Common myeloid progenitor, CD34-positive (primary cell): ENCODE measurements around the gene FNDC10.
"Not testable (repeated sequence)": the region's sequence is repeated elsewhere in the genome, so short reads cannot be mapped to it uniquely, and the experiment has no call there.

ENCODE experiments used
- CTCF ChIA-PET: fragments of 350-600 bp; sonication (Branson Sonifier 250); formaldehyde crosslinking; loops from one replicate; lab custom pipeline; 2021; ENCODE audit warnings: antibody characterized with exemption; lab: Charles Lee
- POLR2A ChIA-PET: fragments of 350-600 bp; sonication (Branson Sonifier 250); formaldehyde crosslinking; loops from one replicate; lab custom pipeline; 2021; ENCODE audit warnings: antibody characterized with exemption; lab: Charles Lee
- DNase-seq, 3 donors: peaks; one replicate each; pipeline versions ENCODE4 v3.0.0 to v3.0.0-alpha.2; 2013
- H3K27ac ChIP-seq, 2 experiments: 1 replicate in 1 of 2; 2 replicates in 1 of 2; pipeline ENCODE4 v1.7.0; 2013; ENCODE audit warnings: inconsistent platforms in 2 of 2, low read length in 2 of 2, mild to moderate bottlenecking in 2 of 2, low read depth in 1 of 2, moderate library complexity in 1 of 2; ENCODE audit not compliant: severe bottlenecking in 2 of 2, insufficient read depth in 1 of 2, poor library complexity in 1 of 2
- H3K27me3 ChIP-seq, 5 experiments: replicated peaks in 2 of 5; 1 replicate in 3 of 5; 2 replicates in 2 of 5; pipeline versions ENCODE4 v1.6.1 to v1.7.0; 2013; ENCODE audit warnings: low read length in 4 of 5, mild to moderate bottlenecking in 2 of 5, moderate library complexity in 2 of 5, inconsistent platforms in 1 of 5; ENCODE audit not compliant: insufficient read depth in 5 of 5, control insufficient read depth in 4 of 5
- H3K36me3 ChIP-seq, 4 experiments: 1 replicate in 2 of 4; 2 replicates in 2 of 4; pipeline versions ENCODE4 v1.6.1 to v1.7.0; 2013; ENCODE audit warnings: low read length in 3 of 4, control low read depth in 1 of 4, mild to moderate bottlenecking in 1 of 4; ENCODE audit not compliant: control insufficient read depth in 4 of 4, insufficient read depth in 4 of 4
- H3K4me1 ChIP-seq, 4 experiments: 1 replicate in 3 of 4; 2 replicates in 1 of 4; pipeline versions ENCODE4 v1.6.1 to v1.7.1; 2013; ENCODE audit warnings: low read length in 3 of 4, mild to moderate bottlenecking in 3 of 4, control low read depth in 1 of 4, inconsistent platforms in 1 of 4, moderate library complexity in 1 of 4; ENCODE audit not compliant: control insufficient read depth in 4 of 4, insufficient read depth in 4 of 4; ENCODE audit errors: control extremely low read depth in 1 of 4
- H3K4me3 ChIP-seq, 7 experiments: 1 replicate in 4 of 7; 2 replicates in 3 of 7; pipeline versions ENCODE4 v1.5.1 to v1.7.0; 2013; ENCODE audit warnings: mild to moderate bottlenecking in 7 of 7, low read length in 6 of 7, moderate library complexity in 6 of 7, inconsistent platforms in 2 of 7, low read depth in 2 of 7, control low read depth in 1 of 7; ENCODE audit not compliant: insufficient read depth in 4 of 7, control insufficient read depth in 1 of 7; ENCODE audit errors: extremely low read depth in 1 of 7
- H3K9me3 ChIP-seq, 5 experiments: 1 replicate in 4 of 5; 2 replicates in 1 of 5; pipeline versions ENCODE4 v1.6.1 to v1.7.1; 2013; ENCODE audit warnings: low read length in 4 of 5, mild to moderate bottlenecking in 2 of 5, inconsistent platforms in 1 of 5, low read depth in 1 of 5, moderate library complexity in 1 of 5; ENCODE audit not compliant: control insufficient read depth in 4 of 5, insufficient read depth in 2 of 5; ENCODE audit errors: control extremely low read depth in 1 of 5
- WGBS: methylation state at CpG from one replicate; pipeline ENCODE4 v1.1.5; 2013; ENCODE audit not compliant: insufficient coverage; 5-methylcytosine and 5-hydroxymethylcytosine counted together

FNDC10 gene

DNA sequence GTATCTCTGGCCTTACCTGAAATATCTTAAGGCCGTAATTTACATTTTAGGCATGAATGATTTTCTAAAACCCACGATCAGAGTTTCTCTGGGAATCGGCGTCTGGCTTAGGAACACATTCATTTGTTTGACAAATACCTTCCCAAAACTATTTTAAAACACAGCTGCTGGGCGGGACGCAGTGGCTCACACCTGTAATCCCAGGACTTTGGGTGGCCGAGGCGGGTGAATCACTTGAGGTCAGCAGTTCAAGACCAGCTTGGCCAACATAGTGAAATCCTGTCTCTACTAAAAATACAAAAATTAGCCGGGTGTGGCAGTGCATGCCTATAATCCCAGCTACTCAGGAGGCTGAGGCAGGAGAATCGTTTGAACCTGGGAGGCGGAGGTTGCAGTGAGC, 43.0 kb downstream of the FNDC10 start:
- H3K9me3 ChIP-seq, H3K4me3 ChIP-seq, H3K27ac ChIP-seq, POLR2A ChIA-PET, H3K4me1 ChIP-seq, H3K27me3 ChIP-seq, DNase-seq: not testable (repeated sequence)
- CTCF ChIA-PET, result interaction anchor here (0.8 to 1.7 kb wide), 4 partner anchors 9 to 15 kb away, joined by 3 to 8 read pairs (median 4); no protein-coding TSS in a partner anchor
- 96% methylated on average over 7 of the region's 11 CpGs for WGBS
- H3K36me3 ChIP-seq, result peaks cover 0 to 52% (median 21%) of the 10 kb centered on the region in 4 experiments

DNA sequence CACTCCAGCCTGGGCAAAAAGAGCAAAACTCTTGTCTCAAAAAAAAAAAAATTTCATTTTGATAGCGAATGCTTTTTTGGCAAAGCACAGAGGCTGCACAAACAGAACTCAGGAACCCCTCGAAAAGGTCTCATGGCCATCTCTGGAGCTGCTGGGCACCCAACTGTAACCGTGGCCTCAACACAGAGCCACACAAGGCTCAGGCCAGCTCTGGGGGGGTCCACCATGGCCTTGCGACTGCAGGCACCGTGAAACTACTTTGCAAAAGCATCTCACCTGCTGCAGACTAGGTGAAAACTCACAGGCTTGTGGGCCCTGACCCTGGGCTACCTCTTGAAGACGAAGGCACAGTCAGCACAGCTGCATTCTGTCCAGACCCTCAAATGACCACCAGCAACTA, 43.4 kb downstream of the FNDC10 start:
- Histone ChIP-seq H3K4me1 (no peaks in the 10 kb centered on the region), H3K9me3 (no peaks in the 10 kb centered on the region), H3K27ac (no peak overlapping the region), H3K36me3 (peaks cover 0 to 51% (median 17%) of the 10 kb centered on the region in 4 experiments), H3K27me3 (no peaks in the 10 kb centered on the region), H3K4me3 (no peak overlapping the region)
- POLR2A ChIA-PET, result no interaction called here
- no peak for DNase-seq
- WGBS, result 96% methylated on average over 4 of the region's 6 CpGs
- CTCF ChIA-PET, result interaction anchor here (1.1 to 1.7 kb wide), 3 partner anchors 9 to 14 kb away, joined by 3 to 8 read pairs (median 4); no protein-coding TSS in a partner anchor

- CTCF ChIA-PET, result interaction anchor here (1.0 to 2.1 kb wide), 5 partner anchors 11 to 56 kb away, joined by 3 to 8 read pairs (median 4); no protein-coding TSS in a partner anchor
These were observed 44.7 kb downstream of the FNDC10 start for GRCh38 chr1:1554926-1555915.

DNA sequence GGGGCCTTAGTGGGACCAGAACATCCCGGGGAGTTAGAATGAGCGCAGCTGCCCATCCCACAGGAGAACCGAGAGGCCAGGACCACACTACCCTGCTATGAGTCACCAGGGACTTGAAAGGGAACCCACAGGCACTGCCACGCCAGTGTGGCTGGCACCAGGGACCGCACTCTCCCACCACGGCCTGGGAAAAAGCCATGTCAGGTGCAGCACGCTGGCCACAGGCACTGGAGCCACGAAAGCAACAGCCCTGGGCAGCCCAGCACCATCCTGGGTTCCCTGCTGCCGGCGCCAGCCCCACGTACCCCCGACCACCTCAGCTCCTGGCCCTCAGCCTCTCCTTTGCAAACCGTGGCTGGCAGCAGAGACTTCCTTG, 45.4 kb downstream of the FNDC10 start:
- H3K4me3 ChIP-seq, result no peak overlapping the region
- no peaks in the 10 kb centered on the region for H3K9me3 ChIP-seq
- peaks cover 0 to 43% (median 10%) of the 10 kb centered on the region in 4 experiments for H3K36me3 ChIP-seq
- CTCF ChIA-PET, result interaction anchor here (1.2 to 2.1 kb wide), 2 partner anchors 12 to 55 kb away, joined by 4 to 7 read pairs; no protein-coding TSS in a partner anchor
- no peak overlapping the region for H3K27ac ChIP-seq
- WGBS, result 96% methylated on average over 13 of the region's 13 CpGs
- H3K27me3 ChIP-seq, result no peaks in the 10 kb centered on the region
- no peak for DNase-seq
- POLR2A ChIA-PET, result no interaction called here
- H3K4me1 ChIP-seq, result no peaks in the 10 kb centered on the region

More at GRCh38 chr1:1554926-1555915, 44.7 kb downstream of the FNDC10 start:
- POLR2A ChIA-PET, result no interaction called here
- no peak for DNase-seq
- H3K4me3 ChIP-seq, result no peak overlapping the region
- H3K4me1 ChIP-seq, result no peaks in the 10 kb centered on the region
- peaks cover 0 to 46% (median 13%) of the 10 kb centered on the region in 4 experiments for H3K36me3 ChIP-seq
- H3K27ac ChIP-seq, result no peak overlapping the region
- WGBS, result 98% methylated on average over 29 of the region's 31 CpGs
- H3K9me3 ChIP-seq, result no peaks in the 10 kb centered on the region
- H3K27me3 ChIP-seq, result no peaks in the 10 kb centered on the region

DNA sequence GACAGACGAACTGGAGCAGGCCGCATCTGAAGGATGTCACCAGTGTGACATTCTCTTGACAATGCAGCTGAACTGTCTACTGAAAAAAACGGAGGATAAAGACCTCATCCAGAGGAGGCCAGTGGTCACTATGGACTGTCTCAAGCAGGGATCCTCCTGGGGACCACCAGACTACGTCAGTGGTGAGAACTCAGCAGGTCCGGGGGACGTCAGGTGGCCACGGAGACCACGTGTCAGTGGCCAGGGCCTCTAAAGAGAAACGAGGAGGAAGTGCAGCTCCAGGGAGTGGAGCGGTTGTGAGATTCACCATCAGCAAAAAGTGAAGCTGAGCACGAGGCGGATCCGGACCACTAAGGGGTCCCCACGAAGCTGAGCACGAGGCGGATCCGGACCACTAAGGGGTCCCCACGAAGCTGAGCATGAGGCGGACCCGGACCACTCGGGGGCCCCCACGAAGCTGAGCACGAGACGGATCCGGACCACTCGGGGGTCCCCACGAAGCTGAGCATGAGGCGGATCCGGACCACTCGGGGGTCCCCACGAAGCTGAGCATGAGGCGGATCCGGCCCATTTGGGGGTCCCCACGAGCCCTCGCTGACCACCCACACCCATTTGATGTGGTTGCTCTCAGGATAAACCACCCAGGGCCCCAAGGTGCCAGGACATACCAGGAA, 46.0 kb downstream of the FNDC10 start:
- no peak for DNase-seq
- Histone ChIP-seq H3K4me3 (no peak overlapping the region), H3K27me3 (no peaks in the 10 kb centered on the region), H3K4me1 (no peaks in the 10 kb centered on the region), H3K36me3 (peaks cover 0 to 39% (median 9%) of the 10 kb centered on the region in 4 experiments), H3K9me3 (no peaks in the 10 kb centered on the region), H3K27ac (no peak overlapping the region)
- ChIA-PET CTCF (interaction anchor here (1.2 to 2.1 kb wide), 2 partner anchors 12 to 56 kb away, joined by 4 to 7 read pairs; no protein-coding TSS in a partner anchor), POLR2A (no interaction called here)
- 94% methylated on average over 35 of the region's 35 CpGs for WGBS

- ChIA-PET POLR2A (no interaction called here), CTCF (no interaction called here)
- no peaks in the 10 kb centered on the region for H3K4me1 ChIP-seq
- WGBS, result 98% methylated on average over 10 of the region's 10 CpGs
- no peaks in the 10 kb centered on the region for H3K27me3 ChIP-seq
- H3K36me3 ChIP-seq, result peaks cover 0 to 46% (median 9%) of the 10 kb centered on the region in 4 experiments
- H3K27ac ChIP-seq, result no peak overlapping the region
- H3K4me3 ChIP-seq, result no peak overlapping the region
- no peak for DNase-seq
- no peaks in the 10 kb centered on the region for H3K9me3 ChIP-seq
These were observed 47.7 kb downstream of the FNDC10 start for GRCh38 chr1:1552263-1552639.
